Measurements from ENCODE around the gene UBE3A.
"Not testable (repeated sequence)": the region's sequence is repeated elsewhere in the genome, so short reads cannot be mapped to it uniquely, and the experiment has no call there.

UBE3A gene

GRCh38 chr15:25441111-25441510 lies 2.3 kb upstream of the UBE3A start:
- no peak overlapping the region for H3K4me3 ChIP-seq (ENCODE audit: low read depth, low read length)

GRCh38 chr15:25439369-25439836 lies 579 bp upstream of the UBE3A start:
- DNase-seq (ENCODE audit: low read depth) = no peak
- H3K4me3 ChIP-seq (ENCODE audit: low read depth, low read length) = peak overlapping the region; percentile 94

More at GRCh38 chr15:25441111-25441510, 2.3 kb upstream of the UBE3A start:
- DNase-seq (ENCODE audit: low read depth) = no peak

DNA sequence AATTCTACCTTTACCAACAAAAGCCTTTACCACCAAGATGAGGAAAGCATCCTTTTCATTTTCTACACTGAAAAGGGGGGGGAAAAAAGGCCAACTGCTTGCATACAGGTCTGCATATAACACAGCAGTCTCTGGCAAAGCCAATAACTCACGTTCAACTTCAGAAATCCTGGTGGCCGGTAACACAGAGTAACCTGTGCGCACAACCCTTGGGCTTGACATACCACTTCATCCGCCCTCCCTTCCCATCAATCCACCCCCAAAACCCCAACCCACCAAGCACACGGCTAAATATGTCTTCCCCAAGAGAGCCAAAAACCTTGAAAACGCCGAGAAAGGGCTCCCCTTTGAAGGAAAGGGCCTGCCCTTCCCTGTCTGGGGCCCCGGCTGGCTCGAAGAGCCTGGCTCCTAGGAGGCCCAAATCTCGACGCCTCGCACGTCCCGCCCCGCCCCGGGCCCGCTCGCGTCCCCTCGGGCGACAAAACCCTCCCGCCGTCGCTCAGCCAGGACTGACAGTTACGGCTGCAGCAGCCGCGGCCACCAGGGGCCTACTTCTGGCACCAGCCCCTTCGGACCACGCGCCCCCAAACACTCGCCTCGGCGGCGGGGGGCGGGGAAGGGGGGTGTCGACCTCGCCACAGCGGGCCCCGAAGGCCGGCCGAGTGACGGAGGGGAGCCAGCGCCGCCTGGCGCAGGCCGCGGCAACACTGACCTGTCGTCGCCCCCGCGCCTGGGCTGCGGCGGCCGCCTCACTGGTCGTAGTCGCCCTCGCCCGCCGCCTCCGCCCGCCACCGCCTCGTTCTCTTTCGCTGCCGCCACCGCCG lies 835 bp downstream of the UBE3A start:
- peak; percentile 9 for DNase-seq (ENCODE audit: low read depth)
- H3K4me3 ChIP-seq (ENCODE audit: low read depth, low read length) = peak overlapping the region; percentile 94

- no peak for DNase-seq (ENCODE audit: low read depth)
- H3K4me3 ChIP-seq (ENCODE audit: low read depth, low read length) = peak overlapping the region; percentile 94
These were observed 2.1 kb downstream of the UBE3A start for GRCh38 chr15:25436707-25437106.

DNA sequence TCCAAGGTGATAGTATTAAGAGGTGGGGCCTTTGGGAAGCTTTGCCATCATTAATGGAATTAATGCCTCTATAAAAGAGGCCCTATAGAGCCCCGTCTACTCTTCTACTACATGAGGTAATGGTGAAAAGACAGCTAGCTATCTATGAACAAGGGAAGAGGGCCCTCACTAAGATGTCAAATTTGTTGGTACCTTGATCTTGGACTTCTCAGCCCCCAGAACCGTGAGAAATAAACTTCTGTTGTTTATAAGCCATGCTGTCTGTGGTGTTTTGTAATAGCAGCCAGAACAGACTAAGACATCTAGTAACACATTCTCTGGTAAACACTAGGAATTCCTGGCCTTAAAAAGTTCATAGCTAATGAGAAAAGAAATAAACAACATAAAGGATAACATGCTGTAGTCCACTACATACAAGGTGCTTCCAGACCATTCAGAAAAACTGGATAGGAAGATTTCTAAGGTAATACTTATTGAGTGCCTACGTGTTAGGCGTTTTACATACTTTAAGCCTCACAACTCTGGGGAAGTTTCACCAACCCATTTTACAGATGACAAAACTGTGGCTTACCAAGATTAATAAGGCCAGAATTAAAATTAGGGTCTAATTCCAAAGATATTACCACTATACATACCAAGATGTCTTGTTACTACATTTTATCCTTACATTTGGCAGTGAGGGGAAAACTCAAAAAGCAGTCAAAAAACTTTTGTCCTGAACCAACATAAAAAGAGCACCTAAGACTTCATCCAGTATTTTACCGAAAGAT lies 3.2 kb downstream of the UBE3A start:
- no peak for DNase-seq (ENCODE audit: low read depth)
- no peak overlapping the region for H3K4me3 ChIP-seq (ENCODE audit: low read depth, low read length)

DNA sequence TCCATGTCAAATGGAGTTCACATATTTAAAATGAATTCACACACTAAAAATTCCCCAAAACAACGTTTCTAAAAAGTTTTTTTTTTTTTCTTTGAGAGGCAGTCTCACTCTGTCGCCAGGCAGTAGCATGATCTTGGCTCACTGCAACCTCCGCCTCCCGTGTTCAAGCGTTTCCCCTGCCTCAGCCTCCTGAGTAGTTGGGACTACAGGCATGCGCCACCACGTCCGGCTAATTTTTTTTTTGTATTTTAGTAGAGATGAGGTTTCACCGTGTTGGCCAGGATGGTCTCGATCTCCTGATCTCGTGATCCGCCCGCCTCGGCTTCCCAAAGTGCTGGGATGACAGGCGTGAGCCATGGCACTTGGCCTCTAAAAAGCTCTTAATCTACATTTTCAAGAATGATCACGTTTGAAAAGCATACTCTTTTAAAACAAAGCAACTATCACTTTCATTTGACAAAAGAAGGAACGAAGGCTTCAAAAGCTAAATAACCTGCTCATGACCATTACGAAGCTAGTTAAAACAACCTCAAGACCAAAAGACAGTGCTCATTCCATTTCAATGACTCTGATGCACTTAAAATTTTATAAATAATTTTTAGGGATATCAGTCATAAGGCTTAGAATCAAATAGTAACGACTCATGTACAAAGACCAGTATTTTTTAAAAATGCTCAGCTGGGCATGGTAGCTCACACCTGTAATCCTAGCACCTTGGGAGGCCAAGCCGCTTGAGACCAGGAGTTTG lies 5.5 kb downstream of the UBE3A start:
- DNase-seq (ENCODE audit: low read depth) = no peak
- no peak overlapping the region for H3K4me3 ChIP-seq (ENCODE audit: low read depth, low read length)

- no peak overlapping the region for H3K4me3 ChIP-seq (ENCODE audit: low read depth, low read length)
- DNase-seq (ENCODE audit: low read depth) = no peak
These were observed 6.8 kb downstream of the UBE3A start for GRCh38 chr15:25431836-25432561.

DNA sequence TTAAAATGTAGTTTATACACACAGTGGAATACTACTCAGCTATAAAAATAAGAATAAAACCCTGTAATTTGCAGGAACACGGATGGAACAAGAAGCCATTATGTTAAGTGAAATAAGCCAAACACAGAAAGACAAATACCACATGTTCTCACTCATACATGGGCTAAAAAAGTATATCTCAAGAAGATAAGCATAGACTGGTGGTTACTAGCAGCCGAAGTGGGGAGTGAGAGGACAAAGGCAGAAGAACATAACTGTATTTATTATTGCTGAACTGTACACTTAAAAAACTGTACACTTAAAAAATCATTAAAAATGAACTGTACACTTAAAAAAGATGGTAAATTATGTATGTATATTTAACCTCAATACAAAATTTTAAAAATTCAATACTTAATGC lies 11.0 kb downstream of the UBE3A start:
- H3K4me3 ChIP-seq (ENCODE audit: low read depth, low read length) = no peak overlapping the region
- no peak for DNase-seq (ENCODE audit: low read depth)

DNA sequence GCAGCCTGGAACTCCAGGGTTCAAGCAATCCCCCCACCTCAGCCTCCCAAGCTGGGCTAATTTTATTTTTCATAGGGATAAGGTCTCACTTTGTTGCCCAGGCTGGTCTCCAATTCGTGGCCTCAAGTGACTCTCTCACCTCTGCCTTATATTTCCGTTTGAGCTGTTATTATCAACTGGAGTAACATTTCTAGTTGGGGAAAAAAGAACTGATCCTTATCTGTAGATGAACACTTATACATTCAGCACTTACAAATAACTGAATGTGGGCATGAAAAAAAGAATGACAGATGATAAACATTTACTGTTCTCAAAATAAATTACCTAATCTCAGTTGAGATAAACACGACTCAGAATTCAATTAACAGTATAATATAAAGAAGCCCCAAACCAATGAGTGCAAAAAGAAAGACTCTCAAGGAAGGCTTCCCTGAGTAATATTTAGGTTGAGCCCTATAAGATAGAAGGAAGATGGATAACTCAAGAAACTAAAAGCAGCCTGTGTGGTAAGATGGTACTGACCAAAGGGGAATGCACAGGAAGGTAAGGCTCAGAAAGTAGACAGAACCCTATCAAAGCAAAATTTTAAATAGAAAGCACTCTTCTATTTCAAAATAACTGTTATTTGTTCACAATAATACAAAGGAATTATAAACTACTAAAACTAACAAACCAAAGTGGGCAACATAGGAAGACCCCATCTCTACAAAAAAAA lies 11.8 kb downstream of the UBE3A start:
- H3K4me3 ChIP-seq (ENCODE audit: low read depth, low read length) = no peak overlapping the region
- no peak for DNase-seq (ENCODE audit: low read depth)

- DNase-seq (ENCODE audit: low read depth) = no peak
- no peak overlapping the region for H3K4me3 ChIP-seq (ENCODE audit: low read depth, low read length)
These were observed 14.8 kb downstream of the UBE3A start for GRCh38 chr15:25424073-25424472.

- no peak for DNase-seq (ENCODE audit: low read depth)
- H3K4me3 ChIP-seq (ENCODE audit: low read depth, low read length) = no peak overlapping the region
These were observed 16.8 kb downstream of the UBE3A start for GRCh38 chr15:25422021-25422420.

DNA sequence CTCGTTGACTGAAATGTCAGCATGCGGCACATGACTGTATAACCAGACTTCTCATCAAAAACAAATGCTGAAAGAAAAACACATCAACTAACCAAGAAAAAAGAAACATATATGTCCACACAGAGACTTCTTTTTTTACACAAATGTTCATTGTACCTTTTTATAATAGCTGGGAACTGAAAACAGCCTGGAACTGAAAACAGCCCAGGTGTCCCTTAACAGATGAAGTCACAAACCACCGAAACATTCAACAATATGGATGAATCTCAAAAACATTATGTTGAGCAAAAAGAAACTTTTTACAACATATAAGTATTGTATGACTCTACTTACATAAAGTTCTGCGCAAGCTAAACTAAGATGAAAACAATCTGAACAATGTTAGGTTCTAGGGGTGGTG lies 20.6 kb downstream of the UBE3A start:
- DNase-seq (ENCODE audit: low read depth) = no peak
- no peak overlapping the region for H3K4me3 ChIP-seq (ENCODE audit: low read depth, low read length)

- no peak for DNase-seq (ENCODE audit: low read depth)
- H3K4me3 ChIP-seq (ENCODE audit: low read depth, low read length) = no peak overlapping the region
These were observed 21.2 kb downstream of the UBE3A start for GRCh38 chr15:25417604-25418003.

- no peak for DNase-seq (ENCODE audit: low read depth)
- no peak overlapping the region for H3K4me3 ChIP-seq (ENCODE audit: low read depth, low read length)
These were observed 22.1 kb downstream of the UBE3A start for GRCh38 chr15:25416693-25417092.

- no peak for DNase-seq (ENCODE audit: low read depth)
- H3K4me3 ChIP-seq (ENCODE audit: low read depth, low read length) = no peak overlapping the region
These were observed 23.1 kb downstream of the UBE3A start for GRCh38 chr15:25415707-25416106.

GRCh38 chr15:25415217-25415616 lies 23.6 kb downstream of the UBE3A start:
- H3K4me3 ChIP-seq (ENCODE audit: low read depth, low read length) = no peak overlapping the region
- no peak for DNase-seq (ENCODE audit: low read depth)

- DNase-seq (ENCODE audit: low read depth) = peak; percentile 21
- H3K4me3 ChIP-seq (ENCODE audit: low read depth, low read length) = no peak overlapping the region
These were observed 28.2 kb downstream of the UBE3A start for GRCh38 chr15:25410649-25411048.

DNA sequence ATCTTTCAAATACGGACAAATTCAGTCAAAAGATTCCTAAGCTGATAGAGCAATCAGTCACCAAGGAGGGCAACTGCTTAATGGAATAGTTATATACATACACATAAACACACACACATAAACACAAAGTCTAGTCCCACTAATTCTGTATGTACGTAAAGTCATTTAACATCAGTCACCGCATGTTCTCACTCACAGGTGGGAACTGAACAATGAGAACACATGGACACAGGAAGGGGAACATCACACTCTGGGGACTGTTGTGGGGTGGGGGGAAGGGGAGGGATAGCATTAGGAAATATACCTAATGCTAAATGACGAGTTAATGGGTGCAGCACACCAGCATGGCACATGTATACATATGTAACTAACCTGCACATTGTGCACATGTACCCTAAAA lies 29.1 kb downstream of the UBE3A start:
- DNase-seq (ENCODE audit: low read depth); H3K4me3 ChIP-seq (ENCODE audit: low read depth, low read length): not testable (repeated sequence)

DNA sequence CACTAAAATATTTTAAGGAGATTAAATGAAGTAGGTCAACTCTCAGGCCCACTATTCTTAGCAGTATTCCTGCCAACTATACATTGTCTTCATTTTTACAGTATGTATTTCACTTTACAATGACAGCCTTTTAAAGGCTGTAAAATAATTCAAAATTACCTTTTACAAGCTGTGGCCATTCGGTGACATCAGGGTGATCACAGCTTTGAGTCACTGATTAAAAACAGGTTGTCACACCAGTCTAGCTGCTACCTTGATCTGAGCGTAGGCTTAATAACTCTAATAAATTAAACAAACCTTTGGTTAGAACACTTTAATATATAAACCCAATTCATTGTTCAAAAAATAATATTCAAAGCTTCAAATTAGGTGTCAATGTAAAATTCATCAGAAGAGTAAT lies 29.9 kb downstream of the UBE3A start:
- no peak overlapping the region for H3K4me3 ChIP-seq (ENCODE audit: low read depth, low read length)
- DNase-seq (ENCODE audit: low read depth) = no peak
